GM12891 (cell line): ENCODE data around the gene FBXO24.

Experiments used
- POLR2A ChIP-seq: IDR thresholded peaks from 2 replicates; pipeline ENCODE4 v1.6.1; 2011; ENCODE audit warnings: low read depth, low read length, control low read depth
- POLR2AphosphoS5 ChIP-seq: IDR thresholded peaks from 2 replicates; pipeline ENCODE4 v1.6.1; 2011; ENCODE audit warnings: low read depth, low read length, control low read depth
- SPI1 ChIP-seq: IDR thresholded peaks from 2 replicates; pipeline ENCODE4 v1.6.1; 2011; ENCODE audit warnings: low read depth, low read length, control low read depth

DNA sequence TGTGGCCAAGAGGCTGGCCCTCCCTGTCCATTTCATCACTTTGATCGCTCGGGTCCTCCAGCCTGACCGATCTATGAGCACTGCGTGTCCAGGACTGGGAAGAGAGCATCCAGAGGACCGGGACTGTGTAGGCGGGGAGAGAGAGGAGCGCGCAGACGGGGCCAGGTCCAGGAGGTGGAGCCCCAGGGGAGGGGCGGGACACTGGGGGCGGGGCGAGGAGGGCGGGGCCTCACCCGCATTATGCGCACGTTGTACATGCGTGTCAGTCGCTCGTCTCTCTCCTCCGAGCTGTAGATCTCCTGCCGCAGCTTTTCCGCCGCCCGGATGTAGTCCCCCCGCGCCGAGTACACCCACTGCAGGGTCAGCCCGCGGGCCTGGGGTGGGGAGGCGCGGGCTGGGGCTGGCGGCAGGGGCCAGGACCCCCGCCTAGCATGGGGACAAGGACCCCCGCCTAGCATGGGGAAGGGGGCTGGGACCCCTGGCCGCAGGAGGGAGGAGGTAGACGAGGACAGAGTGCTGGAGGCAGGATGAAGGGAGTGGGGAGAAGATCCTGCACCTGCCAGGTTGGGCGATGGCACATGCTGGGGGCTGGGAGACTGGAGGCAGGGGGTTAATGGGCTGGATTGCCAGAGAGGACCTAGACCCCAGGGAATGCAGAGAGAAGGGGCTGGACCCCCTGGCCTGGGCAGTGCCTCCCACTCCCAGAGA lies 40.6 kb downstream of the FBXO24 start:
- TF ChIP-seq POLR2A, result no peak
- no peak for TF ChIP-seq SPI1
- TF ChIP-seq POLR2AphosphoS5, result no peak
